Cardiac fibroblast (primary cell): ENCODE results near the gene ELF4.

Source experiments
- DNase-seq, 2 donors: peaks; one replicate each; pipeline versions ENCODE4 v3.0.0 to v3.0.0-alpha.2; 2010; ENCODE audit warnings: low read depth in 2 of 2
- H3K4me3 ChIP-seq, 2 donors: replicated peaks in 1 of 2; 1 replicate in 1 of 2; 2 replicates in 1 of 2; pipeline ENCODE4 v1.5.1; 2011; ENCODE audit warnings: low read depth in 2 of 2, low read length in 2 of 2, mild to moderate bottlenecking in 2 of 2, moderate library complexity in 1 of 2
- TF ChIP-seq, protein P1 (sequence below): IDR thresholded peaks from one replicate; pipeline ENCODE4 v1.5.1; 2011; ENCODE audit warnings: low read depth, mild to moderate bottlenecking, low read length, inconsistent platforms

The ELF4 gene

DNA sequence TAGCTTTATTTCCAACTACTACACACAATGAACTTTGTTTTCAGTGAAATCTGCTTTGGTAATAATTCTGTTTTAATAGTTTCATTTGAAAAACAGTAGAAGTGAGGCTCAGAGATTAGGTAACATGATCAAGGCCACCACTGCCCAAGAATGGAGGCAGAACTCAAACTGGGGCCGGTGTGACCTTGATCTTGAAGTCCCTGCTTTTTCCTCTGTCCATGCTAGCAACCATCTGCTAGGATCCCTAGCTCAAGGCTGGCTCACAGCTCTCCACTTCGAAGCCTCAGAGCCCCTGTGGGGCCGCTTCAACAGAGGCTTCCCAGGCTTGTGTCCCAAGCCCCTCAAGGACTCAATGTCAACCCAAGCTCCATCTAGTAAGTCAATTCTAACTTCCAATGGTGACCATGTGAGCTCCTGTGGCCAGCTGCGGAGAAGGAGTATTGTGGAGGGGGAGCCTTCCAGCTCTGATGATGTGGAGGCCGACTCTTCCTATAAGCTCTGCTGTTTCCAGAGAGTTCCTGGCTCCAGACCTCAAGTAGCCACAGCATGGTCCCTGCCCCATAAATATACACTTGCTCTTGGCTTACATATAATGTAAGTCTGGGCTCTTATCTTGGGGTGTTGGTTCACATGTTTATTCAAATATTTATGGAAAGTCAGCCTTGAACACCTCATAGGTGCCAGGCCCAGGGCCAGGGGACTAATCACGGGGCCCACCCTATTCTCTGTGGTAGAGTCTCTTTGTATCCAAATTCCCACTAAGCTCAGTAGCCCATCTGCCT is 14.9 kb downstream of the ELF4 start:
- no peak overlapping the region for H3K4me3 ChIP-seq
- DNase-seq: no peak
- TF ChIP-seq, protein P1, sequence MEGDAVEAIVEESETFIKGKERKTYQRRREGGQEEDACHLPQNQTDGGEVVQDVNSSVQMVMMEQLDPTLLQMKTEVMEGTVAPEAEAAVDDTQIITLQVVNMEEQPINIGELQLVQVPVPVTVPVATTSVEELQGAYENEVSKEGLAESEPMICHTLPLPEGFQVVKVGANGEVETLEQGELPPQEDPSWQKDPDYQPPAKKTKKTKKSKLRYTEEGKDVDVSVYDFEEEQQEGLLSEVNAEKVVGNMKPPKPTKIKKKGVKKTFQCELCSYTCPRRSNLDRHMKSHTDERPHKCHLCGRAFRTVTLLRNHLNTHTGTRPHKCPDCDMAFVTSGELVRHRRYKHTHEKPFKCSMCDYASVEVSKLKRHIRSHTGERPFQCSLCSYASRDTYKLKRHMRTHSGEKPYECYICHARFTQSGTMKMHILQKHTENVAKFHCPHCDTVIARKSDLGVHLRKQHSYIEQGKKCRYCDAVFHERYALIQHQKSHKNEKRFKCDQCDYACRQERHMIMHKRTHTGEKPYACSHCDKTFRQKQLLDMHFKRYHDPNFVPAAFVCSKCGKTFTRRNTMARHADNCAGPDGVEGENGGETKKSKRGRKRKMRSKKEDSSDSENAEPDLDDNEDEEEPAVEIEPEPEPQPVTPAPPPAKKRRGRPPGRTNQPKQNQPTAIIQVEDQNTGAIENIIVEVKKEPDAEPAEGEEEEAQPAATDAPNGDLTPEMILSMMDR: no peak

DNA sequence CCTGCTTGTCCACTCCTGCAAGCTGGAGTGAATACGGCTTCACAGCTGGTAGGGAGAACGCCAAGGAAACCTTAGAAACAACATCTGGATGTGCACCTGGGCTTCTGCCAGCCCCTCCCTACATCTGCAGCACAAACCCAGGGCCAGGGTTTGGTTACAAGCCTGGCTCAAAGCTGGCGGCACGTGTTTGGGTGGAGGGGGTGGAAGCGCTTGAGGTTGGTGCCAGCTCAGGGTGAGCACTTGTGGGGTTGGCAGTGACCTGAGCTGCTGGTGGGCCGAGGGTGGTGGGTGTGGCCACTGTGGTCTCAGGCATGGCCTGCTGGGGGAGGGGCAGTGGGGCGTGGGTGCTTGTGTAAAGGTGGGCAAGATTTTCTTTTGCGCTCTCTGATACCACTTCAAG is 15.6 kb downstream of the ELF4 start:
- TF ChIP-seq, protein P1: no peak
- no peak overlapping the region for H3K4me3 ChIP-seq
- no peak for DNase-seq

DNA sequence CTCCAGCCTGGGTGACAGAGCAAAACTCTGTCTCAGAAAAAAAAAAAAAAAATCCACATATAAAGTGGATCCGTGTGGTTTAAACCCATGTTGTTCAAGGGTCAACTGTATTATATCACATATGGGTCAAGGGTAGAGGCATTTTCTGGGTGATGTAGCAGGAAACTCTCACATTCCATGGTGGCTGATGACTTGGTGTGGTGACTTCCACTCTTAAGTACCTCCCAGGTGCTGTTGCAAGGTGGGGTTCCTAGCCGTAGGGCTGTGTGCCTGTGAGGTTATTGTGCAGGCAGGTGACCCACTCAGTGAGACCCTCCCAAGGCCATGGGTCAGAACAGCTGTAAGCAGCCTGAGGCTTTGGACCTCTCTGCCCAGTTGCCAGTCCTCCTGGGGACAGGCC is 17.0 kb downstream of the ELF4 start:
- no peak overlapping the region for H3K4me3 ChIP-seq
- no peak for DNase-seq
- TF ChIP-seq, protein P1: no peak

DNA sequence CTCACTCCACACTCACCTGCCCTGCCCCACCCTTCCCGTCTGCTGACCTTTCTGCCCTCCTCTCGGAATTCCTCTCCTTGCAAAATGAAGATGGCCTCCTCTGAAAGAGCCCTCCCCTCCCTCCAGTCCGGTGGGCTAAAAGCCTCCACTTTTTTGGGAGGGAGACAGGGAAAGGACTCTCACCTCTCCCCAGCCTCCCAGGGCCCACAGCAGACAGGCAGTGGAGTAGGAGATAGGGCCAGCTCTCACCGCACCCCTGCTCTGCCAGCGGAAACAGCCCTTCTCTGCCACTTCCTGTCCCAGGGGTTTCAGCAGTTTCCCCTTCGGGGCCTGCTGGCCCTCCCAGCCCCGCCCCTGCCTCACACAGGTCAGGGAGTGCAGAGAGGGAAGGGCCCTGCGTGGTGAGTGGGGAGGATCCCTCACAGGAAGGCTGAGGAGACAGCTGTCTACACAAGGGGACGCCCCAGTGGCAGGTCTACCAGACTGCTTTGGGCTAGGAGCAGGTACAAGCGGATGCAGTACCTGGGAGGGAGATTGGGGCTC is 18.2 kb downstream of the ELF4 start:
- DNase-seq: no peak
- TF ChIP-seq, protein P1: no peak
- H3K4me3 ChIP-seq: no peak overlapping the region

DNA sequence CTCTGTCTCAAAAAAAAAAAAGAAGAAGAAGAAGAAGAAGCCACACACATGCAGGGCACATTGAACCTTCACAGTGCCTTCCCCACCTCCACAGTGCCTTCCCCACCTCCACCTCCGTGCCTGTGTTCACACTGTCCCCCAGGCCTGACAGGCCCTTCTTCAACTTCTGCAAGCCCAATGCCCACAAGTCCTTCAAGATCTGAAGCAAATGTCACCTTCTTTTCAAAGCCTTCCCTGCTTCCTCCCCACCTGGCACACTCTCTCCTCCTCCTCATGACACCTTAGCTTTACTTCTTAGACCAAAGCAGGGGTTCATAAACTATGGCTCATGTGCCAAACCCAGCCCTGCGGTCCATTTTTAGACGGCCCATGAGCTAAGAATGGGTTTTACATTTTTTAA is 19.9 kb downstream of the ELF4 start:
- TF ChIP-seq, protein P1: no peak
- H3K4me3 ChIP-seq: no peak overlapping the region
- no peak for DNase-seq

DNA sequence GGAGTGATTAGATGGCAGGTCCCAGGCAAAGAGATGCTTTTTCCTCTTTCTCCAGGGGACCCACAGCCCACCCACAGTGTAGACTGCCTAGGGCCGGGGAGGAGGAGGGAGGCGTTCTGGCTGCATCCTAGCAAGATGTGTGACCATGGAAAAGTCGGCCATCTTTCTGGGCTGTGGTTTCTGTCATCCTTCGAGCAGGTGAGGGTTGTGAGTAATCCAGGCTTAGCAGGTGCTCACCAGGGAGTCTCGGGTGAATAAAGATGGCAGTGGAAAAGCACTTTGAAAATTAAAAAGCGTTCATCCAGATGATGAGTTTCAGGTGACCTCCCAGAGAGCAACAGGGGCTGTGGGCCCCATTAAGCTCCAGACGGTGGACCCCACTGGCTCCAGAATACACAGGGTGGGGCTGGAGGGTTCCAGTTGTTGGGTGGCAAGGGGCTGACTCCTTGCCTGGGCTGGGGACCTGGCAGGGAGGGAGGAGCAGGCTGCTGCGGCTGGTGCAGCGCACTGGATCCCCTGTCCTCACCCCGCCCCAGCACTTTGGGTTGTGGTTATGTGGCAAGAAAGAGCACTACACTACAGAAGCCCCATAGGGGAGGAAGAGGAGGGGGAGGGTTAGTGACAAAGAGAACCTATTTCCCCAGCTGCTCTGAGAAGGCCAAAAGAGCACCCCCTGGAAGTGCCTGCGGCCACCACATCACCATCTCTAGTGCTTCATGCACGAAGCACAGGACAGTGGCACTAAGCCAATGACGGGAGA is 23.7 kb downstream of the ELF4 start:
- no peak overlapping the region for H3K4me3 ChIP-seq
- no peak for DNase-seq
- TF ChIP-seq, protein P1: no peak
